A549 (cell line): Measurements from ENCODE around the gene CDH4. TPM values are rescaled to one million over a fixed set of nuclear protein-coding genes. Genes with fewer than 3 reads are reported as not detected.

Experiments
- ATAC-seq, 2 experiments: fragments of 200-7000 bp in 1 of 2; fragments of >200 bp in 1 of 2; cut with Nextera tagmentation in 1 of 2; cut with Tn5 transposase in 1 of 2; 3 replicates each; pipeline versions ENCODE4 v1.8.0 to v1.9.1; 2018 to 2020; ENCODE audit warnings: mild to moderate bottlenecking in 1 of 2, moderate library complexity in 1 of 2
- CTCF ChIA-PET: fragments of 300-600 bp; sonication (Branson Sonifier 250); formaldehyde crosslinking; extraction: SDS; loops from one replicate; lab custom pipeline; 2021; ENCODE audit warnings: antibody characterized with exemption, inconsistent platforms; lab: Yijun Ruan, JAX
- POLR2A ChIA-PET: fragments of 350-600 bp; formaldehyde crosslinking; extraction: SDS; loops from one replicate; lab custom pipeline; 2021; ENCODE audit warnings: antibody characterized with exemption, inconsistent platforms; lab: Yijun Ruan, JAX
- DNase-seq, 2 experiments: peaks; one replicate each; pipeline versions ENCODE4 v3.0.0 to v3.0.0-alpha.2; 2011 to 2016; ENCODE audit warnings: low read depth in 1 of 2, low spot score in 1 of 2
- FAIRE-seq: peaks from 2 replicates; lab custom pipeline; 2011; peaks lifted over from hg19 to GRCh38; lab: Jason Lieb, UNC
- H3K27ac ChIP-seq, 2 experiments: fragments of >200 bp; sonication (Bioruptor Twin); formaldehyde crosslinking; 3 replicates each; pipeline ENCODE4 v1.5.1; 2016 to 2017
- H3K4me1 ChIP-seq: fragments of >200 bp; sonication (Bioruptor Twin); formaldehyde crosslinking; 3 replicates; pipeline ENCODE4 v1.6.1; 2016
- H3K4me2 ChIP-seq: fragments of >200 bp; sonication (Bioruptor Twin); formaldehyde crosslinking; 3 replicates; pipeline ENCODE4 v1.6.1; 2016
- H3K4me3 ChIP-seq: fragments of >200 bp; sonication (Bioruptor Twin); formaldehyde crosslinking; 3 replicates; pipeline ENCODE4 v1.5.1; 2016
- H3K9me3 ChIP-seq: fragments of >200 bp; sonication (Bioruptor Twin); formaldehyde crosslinking; 3 replicates; pipeline ENCODE4 v1.6.1; 2016
- CBX8 ChIP-seq: fragments of 200-600 bp; sonication (generic); IDR thresholded peaks from 2 replicates; pipeline ENCODE4 v1.6.1; 2016
- CTCF ChIP-seq: fragments of >200 bp; sonication (Bioruptor Twin); formaldehyde crosslinking; IDR thresholded peaks from 3 replicates; pipeline ENCODE4 v1.5.1; 2016
- EP300 ChIP-seq, 2 experiments: fragments of >200 bp; sonication (Bioruptor Twin); formaldehyde crosslinking; IDR thresholded peaks; 2 replicates in 1 of 2; 3 replicates in 1 of 2; pipeline ENCODE4 v1.6.1; 2016 to 2017
- FOSB ChIP-seq: fragments of 250-450 bp; sonication (Bioruptor Pico); IDR thresholded peaks from 2 replicates; pipeline ENCODE4 v1.5.0; 2020; ENCODE audit warnings: mild to moderate bottlenecking, moderate library complexity
- FOSL2 ChIP-seq, 2 experiments: fragments of 450-650 bp in 1 of 2; fragments of >200 bp in 1 of 2; sonication (Bioruptor Twin) in 1 of 2; formaldehyde crosslinking; IDR thresholded peaks; 2 replicates each; pipeline versions ENCODE4 v1.5.0 to v1.6.1; 2016 to 2020; ENCODE audit warnings: mild to moderate bottlenecking in 1 of 2, moderate library complexity in 1 of 2
- FOXS1 ChIP-seq: fragments of 250-450 bp; sonication (Bioruptor Pico); IDR thresholded peaks from 2 replicates; pipeline ENCODE4 v1.5.0; 2020; ENCODE audit warnings: mild to moderate bottlenecking, moderate library complexity
- HEYL ChIP-seq: fragments of 250-450 bp; sonication (Bioruptor Pico); IDR thresholded peaks from 2 replicates; pipeline ENCODE4 v1.8.0; 2021; ENCODE audit warnings: mild to moderate bottlenecking, moderate library complexity
- HMGXB4 ChIP-seq: fragments of 250-450 bp; sonication (Bioruptor Pico); IDR thresholded peaks from 2 replicates; pipeline ENCODE4 v1.5.0; 2021; ENCODE audit warnings: mild to moderate bottlenecking, moderate library complexity, borderline replicate concordance
- JUNB ChIP-seq: fragments of >200 bp; sonication (Bioruptor Twin); formaldehyde crosslinking; IDR thresholded peaks from 2 replicates; pipeline ENCODE4 v1.6.1; 2016
- KDM1A ChIP-seq: fragments of 200-600 bp; sonication (generic); IDR thresholded peaks from 2 replicates; pipeline ENCODE4 v1.6.1; 2016; ENCODE audit warnings: low read depth, mild to moderate bottlenecking
- MAFK ChIP-seq: fragments of 450-650 bp; IDR thresholded peaks from 2 replicates; pipeline ENCODE4 v1.6.1; 2014; ENCODE audit not compliant: partially characterized antibody
- MAZ ChIP-seq: fragments of 150-350 bp; IDR thresholded peaks from 2 replicates; pipeline ENCODE4 v1.6.1; 2014; ENCODE audit warnings: antibody characterized with exemption, low read depth, low read length, borderline replicate concordance
- NPAS2 ChIP-seq: fragments of 250-450 bp; sonication (Bioruptor Pico); IDR thresholded peaks from 2 replicates; pipeline ENCODE4 v1.8.0; 2022; ENCODE audit warnings: mild to moderate bottlenecking, moderate library complexity, borderline replicate concordance
- PHF8 ChIP-seq: fragments of 200-600 bp; sonication (generic); IDR thresholded peaks from 2 replicates; pipeline ENCODE4 v1.6.1; 2016; ENCODE audit warnings: low read depth, mild to moderate bottlenecking, antibody characterized with exemption, moderate library complexity, borderline replicate concordance
- POLR2AphosphoS2 ChIP-seq: conservative IDR thresholded peaks from 2 replicates; pipeline ENCODE4 v1.6.1; 2012; ENCODE audit warnings: low read length, improper control_type of control experiment, inconsistent platforms
- REST ChIP-seq: fragments of 200-600 bp; sonication (generic); IDR thresholded peaks from 2 replicates; pipeline ENCODE4 v1.6.1; 2016; ENCODE audit warnings: antibody characterized with exemption, mild to moderate bottlenecking, moderate library complexity
- SMC3 ChIP-seq: fragments of >200 bp; sonication (Bioruptor Twin); formaldehyde crosslinking; IDR thresholded peaks from 3 replicates; pipeline ENCODE4 v1.6.1; 2018; ENCODE audit warnings: inconsistent platforms
- TFCP2L1 ChIP-seq: fragments of 250-450 bp; sonication (Bioruptor Pico); IDR thresholded peaks from 2 replicates; pipeline ENCODE4 v1.5.0; 2021; ENCODE audit warnings: mild to moderate bottlenecking
- ZC3H11A ChIP-seq: fragments of 450-650 bp; IDR thresholded peaks from 2 replicates; pipeline ENCODE4 v1.6.1; 2014; ENCODE audit warnings: antibody characterized with exemption, mild to moderate bottlenecking
- ZSCAN20 ChIP-seq: fragments of 250-450 bp; sonication (Bioruptor Pico); IDR thresholded peaks from 2 replicates; pipeline ENCODE4 v1.8.0; 2022; ENCODE audit warnings: mild to moderate bottlenecking, moderate library complexity
- WGBS: methylation state at CpG from one replicate; pipeline ENCODE4 v1.1.6; 2017; ENCODE audit errors: missing lambda C conversion rate; 5-methylcytosine and 5-hydroxymethylcytosine counted together
- polyA plus RNA-seq, 4 experiments: library from polyadenylated mRNA; depleted of rRNA in 3 of 4; stranded (reverse); fragments of >200 nt; fragmentation: RNase III in 1 of 4; extraction: RNeasy Plus Mini Kit Qiagen cat#74134 plus additional on column Dnase treatment in 1 of 4; gene quantifications; 2 replicates in 3 of 4; 3 replicates in 1 of 4; pipeline ENCODE4 v1.2.3, GENCODE V29; 2011 to 2017

CDH4 gene
- polyA plus RNA-seq, 2 of the 4 experiments (the other 2 are of a cell fraction): 3.4 to 10.3 TPM

GRCh38 chr20:61263938-61264337 is 11.9 kb downstream of the CDH4 start (continued):
- TF ChIP-seq POLR2AphosphoS2 (no peak), NPAS2 (CRISPR knock-in tag) (no peak), CBX8 (no peak), JUNB (no peak), MAZ (no peak)

GRCh38 chr20:61267241-61267640 is 15.2 kb downstream of the CDH4 start:
- 86% methylated on average over 6 of the region's 6 CpGs for WGBS
- TF ChIP-seq ZSCAN20 (CRISPR knock-in tag): no peak
- TF ChIP-seq CBX8: no peak
- no peak for TF ChIP-seq PHF8
- no peak for TF ChIP-seq SMC3
- TF ChIP-seq TFCP2L1: no peak
- TF ChIP-seq KDM1A: no peak
- TF ChIP-seq FOXS1 (CRISPR knock-in tag): no peak
- TF ChIP-seq REST: no peak
- TF ChIP-seq EP300 (IDR thresholded peaks at IDR 0.05): no peak
- no peak for TF ChIP-seq HEYL (CRISPR knock-in tag)
- no peak for TF ChIP-seq POLR2AphosphoS2
- TF ChIP-seq MAFK: no peak
- TF ChIP-seq ZC3H11A: no peak
- no peak for TF ChIP-seq FOSL2 (IDR thresholded peaks at IDR 0.05)
- no peak for TF ChIP-seq FOSL2 (CRISPR knock-in tag; IDR thresholded peaks at IDR 0.05)
- TF ChIP-seq HMGXB4 (CRISPR knock-in tag): no peak
- TF ChIP-seq FOSB (CRISPR knock-in tag): no peak
- TF ChIP-seq CTCF: no peak
- Histone ChIP-seq H3K4me2 (no peak overlapping the region), H3K4me1 (no peaks in the 10 kb centered on the region), H3K4me3 (no peak overlapping the region), H3K9me3 (no peaks in the 10 kb centered on the region), H3K27ac (no peak overlapping the region)
- ChIA-PET POLR2A (no interaction called here), CTCF (interaction anchor here (1.1 to 2.0 kb wide), 2 partner anchors 14 to 39 kb away, joined by 3 to 7 read pairs; no protein-coding TSS in a partner anchor)
- FAIRE-seq (no peak), DNase-seq (no peak), ATAC-seq (no peak)
